NCI-H1048 (cell line): ENCODE results near the gene C6orf15.

Source experiments
- DNase-seq: peaks from one replicate; lab custom pipeline; 2025; lab: John Stamatoyannopoulos, UW

Gene C6orf15

GRCh38 chr6:31112478-31112877 lies at the start of gene C6orf15:
Gene C6orf15 (minus strand): TSS chr6:31112575. CDS start chr6:31112555, 20 bp downstream.
- DNase-seq = no peak

GRCh38 chr6:31161216-31162126 lies 49.1 kb upstream of the C6orf15 start:
- no peak for DNase-seq

GRCh38 chr6:31158863-31159855 lies 46.8 kb upstream of the C6orf15 start:
- DNase-seq = no peak

DNA sequence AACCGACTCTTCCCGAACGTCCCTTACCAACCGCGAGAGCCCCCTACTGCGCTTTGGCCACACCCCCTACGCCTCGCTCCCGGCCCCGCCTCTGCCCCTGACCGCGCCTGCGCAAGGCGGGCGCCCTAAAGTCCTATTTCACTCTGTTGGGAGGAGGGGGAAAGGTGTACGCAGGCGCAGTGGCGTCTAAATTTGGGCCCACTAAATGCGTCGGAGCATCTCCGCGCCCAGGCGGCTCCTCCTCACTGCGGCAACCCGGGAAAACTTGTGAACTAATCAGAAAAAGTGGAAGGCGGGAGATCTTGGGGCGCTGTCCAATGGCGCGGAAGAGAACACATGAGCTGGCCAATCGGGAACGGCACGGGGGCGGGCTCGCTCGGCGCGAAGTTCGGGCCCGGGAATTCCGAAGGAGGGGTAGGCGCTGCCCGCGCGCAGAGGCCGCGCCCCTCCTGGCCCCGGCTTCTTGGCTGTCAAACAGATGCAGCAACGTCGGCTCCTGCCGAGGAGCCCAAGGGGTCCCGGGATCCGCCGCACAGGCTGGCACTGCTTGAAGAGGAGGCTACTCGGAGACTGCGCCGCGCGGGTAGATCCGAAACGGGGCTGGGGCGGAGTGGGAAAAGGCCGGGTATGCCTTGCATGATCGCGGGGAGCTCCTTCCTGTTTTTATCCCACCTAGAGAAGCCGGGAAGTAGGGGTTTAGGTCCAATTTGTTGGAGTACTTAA lies 45.9 kb upstream of the C6orf15 start, which contains the start of gene TCF19:
Gene TCF19 (plus strand): TSS at position 450 of the 723 bp plus-strand sequence. CDS start 881 bp downstream, outside the sequence.
- peak; percentile 98 for DNase-seq

DNA sequence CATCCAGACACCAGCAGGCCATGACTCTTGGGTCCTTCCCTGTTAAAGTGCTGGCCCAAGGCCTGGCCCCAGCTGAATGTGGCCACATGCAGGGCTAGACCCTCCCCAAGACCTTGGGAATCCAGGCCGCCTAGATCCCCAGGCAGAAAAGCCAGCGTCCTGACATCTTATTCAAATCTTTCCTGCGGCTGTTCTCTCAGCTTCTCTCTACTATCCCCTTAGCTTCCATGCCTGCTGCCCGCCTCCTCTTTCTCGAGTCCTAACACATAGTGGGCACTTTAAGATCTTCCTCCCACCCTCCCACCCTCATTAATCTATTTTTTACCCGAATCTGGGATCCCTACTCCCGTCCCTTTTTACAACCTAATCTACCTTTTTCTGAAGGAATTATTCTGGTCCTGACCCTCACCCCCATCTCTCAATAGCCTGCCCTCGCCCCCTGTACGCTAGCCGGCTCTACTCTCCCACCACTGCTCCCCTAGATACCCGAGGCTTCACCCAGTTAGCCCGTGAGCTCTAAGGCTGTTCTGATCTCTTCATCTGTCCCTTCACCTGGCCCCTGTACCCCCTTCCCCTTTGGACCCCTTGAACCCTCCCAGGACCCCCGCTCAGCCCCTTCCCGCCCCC lies 45.3 kb upstream of the C6orf15 start, which contains the start of gene CCHCR1:
Gene CCHCR1 (minus strand): TSS at position 290 of the 627 bp plus-strand sequence. CDS start 202 bp downstream, at position 88.
- no peak for DNase-seq

- DNase-seq = no peak
These were observed 44.3 kb upstream of the C6orf15 start for GRCh38 chr6:31156641-31157040.

DNA sequence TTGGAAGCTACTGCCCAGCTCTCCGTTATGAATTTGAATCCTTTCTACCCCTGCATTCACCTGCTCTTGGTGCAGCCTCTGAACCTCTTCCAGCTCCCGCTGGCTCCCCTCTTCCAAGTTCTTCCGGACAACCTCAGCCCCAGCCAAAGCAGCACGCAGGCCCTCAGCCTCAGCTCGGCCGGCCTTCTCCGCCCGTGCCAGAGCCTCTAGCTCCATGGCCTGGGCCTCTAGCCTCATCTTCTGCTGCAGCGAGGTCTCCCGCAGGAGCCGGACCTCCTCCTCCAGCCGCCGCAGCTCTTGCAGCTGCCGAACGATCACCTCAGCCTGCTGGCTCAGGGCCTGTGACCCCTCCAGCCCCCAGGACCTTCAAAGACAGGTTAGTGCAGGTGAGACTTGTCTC lies 42.1 kb upstream of the C6orf15 start:
- DNase-seq = no peak

- no peak for DNase-seq
These were observed 40.4 kb upstream of the C6orf15 start for GRCh38 chr6:31152781-31153180.

GRCh38 chr6:31149827-31150447 lies 37.6 kb upstream of the C6orf15 start:
- DNase-seq = no peak

DNA sequence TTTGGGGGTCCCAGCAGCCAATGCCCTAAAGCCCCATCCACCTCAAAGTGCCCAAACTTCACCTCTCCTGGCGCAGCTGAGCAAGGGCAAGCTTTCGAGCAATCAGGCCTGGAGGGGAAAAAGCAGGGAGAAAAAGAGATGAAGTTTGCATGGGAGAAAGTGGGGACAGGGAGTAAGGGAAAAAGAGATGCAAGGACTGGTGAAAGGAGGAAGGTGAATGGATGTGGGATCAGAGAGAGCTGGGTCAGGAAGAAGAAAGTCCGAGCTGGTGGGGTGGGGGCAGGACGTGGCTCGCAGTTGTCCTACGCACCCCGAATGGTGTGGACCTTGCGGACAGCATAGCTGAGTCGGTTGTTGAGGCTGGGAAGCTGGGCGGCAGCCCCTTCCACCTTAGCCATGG lies 33.0 kb upstream of the C6orf15 start:
- DNase-seq = no peak

GRCh38 chr6:31144970-31145340 lies 32.6 kb upstream of the C6orf15 start:
- no peak for DNase-seq

DNA sequence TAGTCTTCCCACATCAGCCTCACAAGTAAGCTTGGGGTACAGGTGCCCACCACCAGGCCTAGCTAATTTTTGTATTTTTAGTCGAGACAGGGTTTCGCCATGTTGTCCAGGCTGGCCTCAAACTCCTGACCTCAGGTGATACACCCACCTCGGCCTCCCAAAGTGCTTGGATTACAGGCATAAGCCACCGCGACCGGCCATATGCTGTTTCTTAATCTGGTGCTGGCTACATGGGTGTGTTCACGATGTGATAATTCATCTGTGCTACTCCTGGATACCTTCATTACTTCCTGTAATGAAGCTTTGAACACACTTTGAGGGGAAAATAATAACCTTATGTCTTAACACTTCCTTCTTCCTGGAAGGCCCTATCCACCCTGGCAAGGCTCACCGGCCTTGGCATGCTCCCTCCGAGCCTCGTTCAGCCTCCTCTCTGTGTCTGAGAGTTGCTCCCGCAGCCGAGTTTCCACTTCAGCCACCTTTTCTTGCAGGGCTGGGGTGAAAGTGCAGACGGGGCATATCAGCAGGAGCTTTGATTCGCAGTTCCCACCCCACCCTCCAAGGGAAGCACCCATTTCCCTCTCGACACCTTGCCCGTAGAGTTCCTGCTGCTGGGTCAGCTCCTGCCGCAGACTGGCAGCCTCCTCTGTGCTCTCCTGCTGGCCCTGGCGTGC lies 32.1 kb upstream of the C6orf15 start:
- DNase-seq = no peak

GRCh38 chr6:31143148-31143547 lies 30.8 kb upstream of the C6orf15 start:
- DNase-seq = no peak

GRCh38 chr6:31142361-31142761 lies 30.0 kb upstream of the C6orf15 start:
- DNase-seq = no peak

DNA sequence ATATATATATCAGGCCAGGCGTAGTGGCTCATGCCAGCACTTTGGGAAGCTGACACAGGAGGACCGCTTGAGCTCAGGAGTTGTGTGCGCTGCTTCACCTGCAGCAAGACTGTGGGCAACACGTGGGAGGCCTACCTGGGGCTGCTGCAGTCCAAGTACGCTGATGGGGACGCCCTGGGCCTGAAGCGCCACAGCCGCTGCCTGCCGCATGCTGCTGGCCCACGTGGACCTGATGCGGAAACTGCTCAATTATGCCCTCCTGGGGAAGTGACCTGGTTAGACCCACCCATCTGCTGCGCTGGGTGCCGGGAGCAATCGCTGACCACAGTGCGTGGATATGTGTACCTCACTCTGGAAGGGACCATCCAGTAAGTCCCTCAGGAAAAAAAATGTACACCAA lies 28.3 kb upstream of the C6orf15 start:
- DNase-seq = no peak

DNA sequence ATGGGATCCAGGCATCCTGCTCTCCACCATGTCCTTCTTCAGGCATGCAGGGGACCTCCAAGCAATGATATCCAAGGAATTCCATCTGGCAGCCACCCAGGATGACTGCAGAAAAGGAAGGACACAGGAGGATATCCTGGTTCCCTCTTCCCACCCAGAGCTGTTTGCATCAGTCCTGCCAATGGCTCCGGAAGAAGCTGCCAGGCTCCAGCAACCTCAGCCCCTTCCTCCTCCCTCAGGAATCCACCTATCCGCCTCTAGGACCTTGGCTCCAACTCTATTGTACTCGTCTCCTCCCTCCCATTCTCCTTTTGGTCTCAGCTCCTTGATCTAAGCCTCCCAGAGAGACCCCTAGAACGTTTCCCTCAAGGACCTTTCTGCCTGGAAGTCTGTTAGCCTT lies 27.2 kb upstream of the C6orf15 start:
- DNase-seq = no peak

DNA sequence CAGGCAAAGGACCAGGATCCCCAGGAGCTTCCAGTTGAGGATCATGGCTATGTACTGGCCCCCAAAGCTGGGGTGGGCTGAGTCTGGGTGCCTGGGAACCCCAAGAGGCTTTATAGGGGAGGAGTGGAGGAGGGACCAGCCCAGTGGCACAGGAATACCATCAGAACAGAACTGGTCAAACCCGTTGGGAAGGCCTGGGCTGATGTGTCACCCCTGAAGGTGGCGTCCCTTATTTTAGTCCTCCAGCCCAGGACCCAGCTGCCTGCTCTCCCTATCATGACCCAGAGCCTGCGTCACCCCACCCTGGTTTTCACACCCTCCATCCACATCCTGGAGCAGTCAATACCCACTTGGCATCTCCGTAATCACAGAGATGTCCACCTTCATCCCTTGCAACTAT lies 26.6 kb upstream of the C6orf15 start, which contains the start of gene PSORS1C2:
Gene PSORS1C2 (minus strand): TSS at position 85 of the 400 bp plus-strand sequence. CDS start 40 bp downstream, at position 45.
- no peak for DNase-seq

DNA sequence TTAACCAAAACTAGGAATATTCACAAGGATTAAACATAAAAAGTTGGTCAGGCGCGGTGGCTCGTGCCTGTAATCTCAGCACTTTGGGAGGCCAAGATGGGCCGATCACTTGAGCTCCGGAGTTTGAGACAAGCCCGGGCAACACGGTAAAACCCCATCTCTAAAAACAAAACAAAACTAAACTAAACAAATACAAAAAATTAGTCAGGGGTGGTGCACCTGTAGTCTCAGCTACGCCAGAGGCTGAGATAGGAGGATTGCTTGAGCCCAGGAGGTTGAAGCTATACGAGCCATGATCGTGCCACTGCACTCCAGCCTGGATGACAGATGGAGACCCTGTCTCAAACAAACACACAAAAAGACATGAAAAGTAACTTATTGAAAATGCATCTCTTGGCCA lies 23.3 kb upstream of the C6orf15 start:
- DNase-seq = no peak

DNA sequence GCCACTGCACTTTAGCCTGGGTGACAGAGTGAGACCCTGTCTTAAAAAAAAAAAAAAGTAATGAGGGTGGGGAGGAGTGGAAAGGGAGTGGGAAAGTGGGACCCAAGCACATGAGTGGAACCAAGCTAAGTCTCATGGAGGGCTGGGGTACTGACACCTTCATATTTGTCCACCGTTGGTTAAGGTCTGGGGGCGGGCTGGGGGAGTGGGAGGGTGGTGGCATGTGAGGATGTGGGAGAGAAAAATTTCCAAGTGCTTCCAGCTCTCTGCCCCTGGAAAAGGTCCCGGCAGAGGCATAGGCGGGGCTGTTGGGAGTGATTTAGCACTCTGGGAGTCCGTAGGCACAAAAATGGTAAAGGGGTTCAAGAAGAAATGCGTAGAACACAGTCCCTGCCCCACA lies 20.4 kb upstream of the C6orf15 start:
- DNase-seq = no peak

GRCh38 chr6:31131595-31131994 lies 19.2 kb upstream of the C6orf15 start:
- no peak for DNase-seq
